Endothelial cell of umbilical vein (primary cell): Measurements from ENCODE around the gene TMEM266. TPM values are rescaled to one million over a fixed set of nuclear protein-coding genes. Genes with fewer than 3 reads are reported as not detected.

ENCODE experiments used
- BruUV-seq: library from RNA; stranded (reverse); fragments of 400-500 nt; replicated peaks from 2 replicates; lab custom pipeline; 2021; lab: Mats Ljungman, UMichigan
- CTCF ChIA-PET: fragments of 300-600, 350-600 bp; sonication (Branson Sonifier 250); formaldehyde crosslinking; loops from one replicate; lab custom pipeline; 2021; ENCODE audit warnings: antibody characterized with exemption, inconsistent platforms; lab: Charles Lee
- POLR2A ChIA-PET: fragments of 300-600, 350-600 bp; sonication (Branson Sonifier 250); formaldehyde crosslinking; loops from one replicate; lab custom pipeline; 2021; ENCODE audit warnings: antibody characterized with exemption, inconsistent platforms; lab: Charles Lee
- DNase-seq: peaks from one replicate; pipeline ENCODE4 v3.0.0-alpha.2; 2011; ENCODE audit warnings: low read depth, low spot score
- FAIRE-seq: peaks from 2 replicates; lab custom pipeline; 2011; peaks lifted over from hg19 to GRCh38; lab: Jason Lieb, UNC
- H2AFZ ChIP-seq: 2 replicates; pipeline ENCODE4 v1.6.0; 2012; ENCODE audit warnings: low read depth, low read length, control low read depth, inconsistent platforms
- H3K27ac ChIP-seq: 2 replicates; pipeline ENCODE4 v1.5.1; 2011; ENCODE audit warnings: low read depth, mild to moderate bottlenecking, control low read depth, low read length, moderate library complexity; ENCODE audit not compliant: insufficient read depth
- H3K27me3 ChIP-seq, 2 experiments: 2 replicates each; pipeline versions ENCODE4 v1.6.0 to v1.6.1; 2011; ENCODE audit warnings: low read length in 2 of 2, mixed read lengths in 1 of 2; ENCODE audit not compliant: control insufficient read depth in 2 of 2, insufficient read depth in 2 of 2
- H3K36me3 ChIP-seq, 2 experiments: 2 replicates in 1 of 2; 3 replicates in 1 of 2; pipeline ENCODE4 v1.5.1; 2011; ENCODE audit warnings: low read length in 2 of 2, mild to moderate bottlenecking in 1 of 2, moderate library complexity in 1 of 2; ENCODE audit not compliant: control insufficient read depth in 2 of 2, insufficient read depth in 2 of 2; ENCODE audit errors: extremely low read depth in 1 of 2
- H3K4me1 ChIP-seq: 3 replicates; pipeline ENCODE4 v1.5.1; 2011; ENCODE audit warnings: mild to moderate bottlenecking, low read length; ENCODE audit not compliant: control insufficient read depth, insufficient read depth; ENCODE audit errors: extremely low read depth
- H3K4me2 ChIP-seq: 2 replicates; pipeline ENCODE4 v1.6.1; 2011; ENCODE audit warnings: low read length, control low read depth, mixed read lengths; ENCODE audit not compliant: insufficient read depth
- H3K4me3 ChIP-seq, 3 experiments: fragments of 200-600 bp in 1 of 3; sonication (generic), shearing (Covaris generic) in 1 of 3; replicated peaks in 1 of 3; 2 replicates each; pipeline ENCODE4 v1.5.1; 2011 to 2016; ENCODE audit warnings: control low read depth in 3 of 3, low read length in 3 of 3, mild to moderate bottlenecking in 2 of 3, inconsistent platforms in 1 of 3, low read depth in 1 of 3, moderate library complexity in 1 of 3; ENCODE audit not compliant: insufficient read depth in 1 of 3
- H3K79me2 ChIP-seq: 2 replicates; pipeline ENCODE4 v1.6.0; 2012; ENCODE audit warnings: low read length, inconsistent platforms; ENCODE audit not compliant: control insufficient read depth, insufficient read depth
- H3K9ac ChIP-seq: replicated peaks from 2 replicates; pipeline ENCODE3; 2011; ENCODE audit warnings: low read length, control low read depth; ENCODE audit not compliant: insufficient read depth; ENCODE audit errors: extremely low read depth
- H3K9me1 ChIP-seq: replicated peaks from 3 replicates; pipeline ENCODE4 v1.6.0; 2011; ENCODE audit warnings: mild to moderate bottlenecking, low read length; ENCODE audit not compliant: control insufficient read depth, insufficient read depth; ENCODE audit errors: extremely low read depth
- H3K9me3 ChIP-seq: replicated peaks from 2 replicates; pipeline ENCODE4 v1.5.1; 2012; ENCODE audit warnings: low read length, inconsistent platforms; ENCODE audit not compliant: control insufficient read depth, insufficient read depth
- H4K20me1 ChIP-seq: replicated peaks from 2 replicates; pipeline ENCODE3; 2011; ENCODE audit warnings: mild to moderate bottlenecking, low read length; ENCODE audit not compliant: control insufficient read depth, insufficient read depth; ENCODE audit errors: extremely low read depth
- EZH2 ChIP-seq: IDR thresholded peaks from 2 replicates; pipeline ENCODE4 v1.6.1; 2012; ENCODE audit warnings: borderline replicate concordance, low read depth, mild to moderate bottlenecking, moderate library complexity, low read length, inconsistent platforms; ENCODE audit not compliant: severe bottlenecking
- FOS ChIP-seq: IDR thresholded peaks from 2 replicates; pipeline ENCODE4 v1.6.1; 2011; ENCODE audit warnings: mild to moderate bottlenecking, low read length, moderate library complexity, borderline replicate concordance; ENCODE audit not compliant: insufficient read depth
- GATA2 ChIP-seq: IDR thresholded peaks from 2 replicates; pipeline ENCODE4 v1.7.0; 2011; ENCODE audit warnings: low read depth, mild to moderate bottlenecking, moderate library complexity, mixed read lengths, low read length; ENCODE audit not compliant: insufficient read length, insufficient read depth
- JUN ChIP-seq: IDR thresholded peaks from 2 replicates; pipeline ENCODE4 v1.6.1; 2011; ENCODE audit warnings: borderline replicate concordance, low read depth; ENCODE audit not compliant: insufficient read length, insufficient read depth
- MYC ChIP-seq: IDR thresholded peaks from one replicate; pipeline ENCODE4 v1.6.1; 2011; ENCODE audit warnings: mild to moderate bottlenecking, low read depth, low read length
- POLR2A ChIP-seq: IDR thresholded peaks from 2 replicates; pipeline ENCODE4 v1.6.1; 2012; ENCODE audit warnings: low read depth, mild to moderate bottlenecking, control low read depth, low read length
- POLR2AphosphoS5 ChIP-seq: IDR thresholded peaks from 2 replicates; pipeline ENCODE4 v1.6.1; 2012; ENCODE audit warnings: low read depth, mild to moderate bottlenecking, control low read depth, low read length, moderate library complexity; ENCODE audit not compliant: insufficient read depth
- dilution Hi-C: fragments of 300-500 bp; cut with MboI; formaldehyde crosslinking; loops from one replicate; pipeline ENCODE4 v1.15.0; 2019; ENCODE audit warnings: low sequenced_read_pairs; ENCODE audit not compliant: extremely low pct_ligation_motif_present
- intact Hi-C: fragments of 100-400 bp; cut with micrococcal nuclease; formaldehyde crosslinking; loops from one replicate; pipeline ENCODE4 v1.10.0; 2022
- polyA plus RNA-seq, 4 experiments: library from polyadenylated mRNA; depleted of rRNA in 3 of 4; stranded (reverse) in 3 of 4; unstranded in 1 of 4; fragments of >200 nt; gene quantifications; 2 replicates each; pipeline versions ENCODE4 v1.2.1 to v1.2.3, GENCODE V29; 2011 to 2012; ENCODE audit warnings: missing spikeins in 1 of 4
- total RNA-seq: library from RNA; stranded (reverse); gene quantifications from 2 replicates; pipeline ENCODE4 v1.2.3, GENCODE V29; 2021
- TF ChIP-seq, protein P1 (sequence below), 2 donors: IDR thresholded peaks; 1 replicate in 1 of 2; 2 replicates in 1 of 2; pipeline ENCODE4 v1.5.1; 2011; ENCODE audit warnings: low read length in 2 of 2, mild to moderate bottlenecking in 2 of 2, moderate library complexity in 2 of 2, control low read depth in 1 of 2, inconsistent platforms in 1 of 2, low read depth in 1 of 2; ENCODE audit not compliant: insufficient read depth in 1 of 2; ENCODE audit errors: extremely low read depth in 1 of 2
- TF ChIP-seq, protein P2 (sequence below): IDR thresholded peaks from 2 replicates; pipeline ENCODE4 v1.6.1; 2011; ENCODE audit not compliant: insufficient read depth, insufficient read length

TMEM266 gene
- total and polyA plus RNA-seq, 2 donors (not counting 3 experiments of a cell fraction or from before 2014, with no cell fraction given), result not detected

DNA sequence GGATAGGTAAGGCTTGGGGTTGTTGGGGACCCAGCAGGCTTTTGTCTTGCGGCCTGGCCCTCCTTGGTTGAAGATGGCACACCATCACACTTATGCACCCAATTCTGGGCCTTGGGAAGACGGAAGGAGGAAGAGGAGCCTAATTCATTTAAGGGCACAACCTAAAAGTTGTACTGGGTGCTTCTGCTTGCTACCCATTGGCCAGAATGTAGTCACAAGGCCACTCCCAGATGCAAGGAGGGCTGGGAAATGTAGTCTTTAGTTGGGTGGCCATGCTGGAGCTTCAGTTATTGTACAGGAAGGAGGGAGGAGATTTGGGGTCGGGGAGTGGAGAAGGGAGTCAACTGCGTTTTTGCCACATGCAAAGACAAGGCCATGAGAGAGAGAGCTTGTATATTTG, 109.2 kb downstream of the TMEM266 start:
- Histone ChIP-seq H2AFZ (no peak overlapping the region), H3K36me3 (no peaks in the 10 kb centered on the region), H3K79me2 (no peaks in the 10 kb centered on the region), H3K4me1 (no peaks in the 10 kb centered on the region), H4K20me1 (no peaks in the 10 kb centered on the region), H3K27me3 (no peaks in the 10 kb centered on the region), H3K9me3 (no peaks in the 10 kb centered on the region), H3K9me1 (no peaks in the 10 kb centered on the region), H3K4me3 (no peak overlapping the region), H3K9ac (no peak overlapping the region), H3K27ac (no peak overlapping the region), H3K4me2 (no peak overlapping the region)
- intact Hi-C loops (no loop called here), dilution Hi-C loops (no loop called here)
- ChIA-PET POLR2A (no interaction called here), CTCF (interaction anchor here (1.4 to 3.8 kb wide), 3 partner anchors 10 to 18 kb away, joined by 3 to 11 read pairs (median 8); no protein-coding TSS in a partner anchor)
- BruUV-seq, result no TSS peak
- no peak for DNase-seq
- TF ChIP-seq GATA2, result no peak
- no peak for TF ChIP-seq FOS
- TF ChIP-seq JUN, result no peak
- TF ChIP-seq MYC, result no peak
- TF ChIP-seq, protein P1, sequence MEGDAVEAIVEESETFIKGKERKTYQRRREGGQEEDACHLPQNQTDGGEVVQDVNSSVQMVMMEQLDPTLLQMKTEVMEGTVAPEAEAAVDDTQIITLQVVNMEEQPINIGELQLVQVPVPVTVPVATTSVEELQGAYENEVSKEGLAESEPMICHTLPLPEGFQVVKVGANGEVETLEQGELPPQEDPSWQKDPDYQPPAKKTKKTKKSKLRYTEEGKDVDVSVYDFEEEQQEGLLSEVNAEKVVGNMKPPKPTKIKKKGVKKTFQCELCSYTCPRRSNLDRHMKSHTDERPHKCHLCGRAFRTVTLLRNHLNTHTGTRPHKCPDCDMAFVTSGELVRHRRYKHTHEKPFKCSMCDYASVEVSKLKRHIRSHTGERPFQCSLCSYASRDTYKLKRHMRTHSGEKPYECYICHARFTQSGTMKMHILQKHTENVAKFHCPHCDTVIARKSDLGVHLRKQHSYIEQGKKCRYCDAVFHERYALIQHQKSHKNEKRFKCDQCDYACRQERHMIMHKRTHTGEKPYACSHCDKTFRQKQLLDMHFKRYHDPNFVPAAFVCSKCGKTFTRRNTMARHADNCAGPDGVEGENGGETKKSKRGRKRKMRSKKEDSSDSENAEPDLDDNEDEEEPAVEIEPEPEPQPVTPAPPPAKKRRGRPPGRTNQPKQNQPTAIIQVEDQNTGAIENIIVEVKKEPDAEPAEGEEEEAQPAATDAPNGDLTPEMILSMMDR (IDR thresholded peaks at IDR 0.05; ENCODE audit: extremely low read depth in 1 of 2, insufficient read depth in 1 of 2, low read depth in 1 of 2, low read length in 2 of 2), result no peak
- TF ChIP-seq POLR2AphosphoS5, result no peak
- TF ChIP-seq POLR2A, result no peak
- no peak for TF ChIP-seq EZH2
- TF ChIP-seq, protein P2, sequence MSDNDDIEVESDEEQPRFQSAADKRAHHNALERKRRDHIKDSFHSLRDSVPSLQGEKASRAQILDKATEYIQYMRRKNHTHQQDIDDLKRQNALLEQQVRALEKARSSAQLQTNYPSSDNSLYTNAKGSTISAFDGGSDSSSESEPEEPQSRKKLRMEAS, result no peak
- FAIRE-seq, result peak; percentile 4
